Germinal center (tissue), 1 donor: Measurements from ENCODE around the gene GLOD5.

Experiments used
- DNase-seq: peaks from one replicate; pipeline ENCODE4 v3.0.0; 2012; ENCODE audit warnings: mixed read lengths, low spot score

GLOD5 gene

GRCh38 chrX:48761674-48762471, at the start of gene GLOD5:
Gene GLOD5, plus strand, starts transcription at chrX:48761747. Its CDS starts 44 bp downstream, at chrX:48761791.
- DNase-seq, result no peak

GRCh38 chrX:48711929-48712505, 49.5 kb upstream of the GLOD5 start:
- no peak for DNase-seq

GRCh38 chrX:48713847-48714246, 47.7 kb upstream of the GLOD5 start:
- DNase-seq, result no peak

GRCh38 chrX:48714573-48714972, 47.0 kb upstream of the GLOD5 start:
- no peak for DNase-seq

GRCh38 chrX:48715072-48715471, 46.5 kb upstream of the GLOD5 start:
- DNase-seq, result no peak

- DNase-seq, result no peak
These were observed 45.6 kb upstream of the GLOD5 start for GRCh38 chrX:48715876-48716502.

GRCh38 chrX:48719958-48720357, 41.6 kb upstream of the GLOD5 start:
- DNase-seq, result no peak

GRCh38 chrX:48720577-48721250, 40.8 kb upstream of the GLOD5 start:
- no peak for DNase-seq

GRCh38 chrX:48721916-48722315, 39.6 kb upstream of the GLOD5 start:
- DNase-seq, result no peak

GRCh38 chrX:48726596-48726995, 35.0 kb upstream of the GLOD5 start:
- no peak for DNase-seq

GRCh38 chrX:48728653-48729052, 32.9 kb upstream of the GLOD5 start:
- no peak for DNase-seq

- no peak for DNase-seq
These were observed 25.2 kb upstream of the GLOD5 start for GRCh38 chrX:48736303-48736702.

- DNase-seq, result no peak
These were observed 24.7 kb upstream of the GLOD5 start for GRCh38 chrX:48736878-48737212.

GRCh38 chrX:48737213-48737938, 24.2 kb upstream of the GLOD5 start:
- peak; percentile 94 for DNase-seq

- no peak for DNase-seq
These were observed 23.6 kb upstream of the GLOD5 start for GRCh38 chrX:48737940-48738339.

GRCh38 chrX:48741834-48742233, 19.7 kb upstream of the GLOD5 start:
- DNase-seq, result no peak

GRCh38 chrX:48745222-48745621, 16.3 kb upstream of the GLOD5 start:
- DNase-seq, result no peak

GRCh38 chrX:48747415-48748016, 14.0 kb upstream of the GLOD5 start:
- no peak for DNase-seq

GRCh38 chrX:48749182-48749581, 12.4 kb upstream of the GLOD5 start:
- DNase-seq, result no peak

GRCh38 chrX:48751343-48751742, 10.2 kb upstream of the GLOD5 start:
- no peak for DNase-seq

- no peak for DNase-seq
These were observed 9.0 kb upstream of the GLOD5 start for GRCh38 chrX:48752498-48752897.

GRCh38 chrX:48753708-48754228, 7.8 kb upstream of the GLOD5 start:
- no peak for DNase-seq
